ENCODE measurements around the gene CHTOP.

- TF ChIP-seq, protein P1, sequence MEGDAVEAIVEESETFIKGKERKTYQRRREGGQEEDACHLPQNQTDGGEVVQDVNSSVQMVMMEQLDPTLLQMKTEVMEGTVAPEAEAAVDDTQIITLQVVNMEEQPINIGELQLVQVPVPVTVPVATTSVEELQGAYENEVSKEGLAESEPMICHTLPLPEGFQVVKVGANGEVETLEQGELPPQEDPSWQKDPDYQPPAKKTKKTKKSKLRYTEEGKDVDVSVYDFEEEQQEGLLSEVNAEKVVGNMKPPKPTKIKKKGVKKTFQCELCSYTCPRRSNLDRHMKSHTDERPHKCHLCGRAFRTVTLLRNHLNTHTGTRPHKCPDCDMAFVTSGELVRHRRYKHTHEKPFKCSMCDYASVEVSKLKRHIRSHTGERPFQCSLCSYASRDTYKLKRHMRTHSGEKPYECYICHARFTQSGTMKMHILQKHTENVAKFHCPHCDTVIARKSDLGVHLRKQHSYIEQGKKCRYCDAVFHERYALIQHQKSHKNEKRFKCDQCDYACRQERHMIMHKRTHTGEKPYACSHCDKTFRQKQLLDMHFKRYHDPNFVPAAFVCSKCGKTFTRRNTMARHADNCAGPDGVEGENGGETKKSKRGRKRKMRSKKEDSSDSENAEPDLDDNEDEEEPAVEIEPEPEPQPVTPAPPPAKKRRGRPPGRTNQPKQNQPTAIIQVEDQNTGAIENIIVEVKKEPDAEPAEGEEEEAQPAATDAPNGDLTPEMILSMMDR (IDR thresholded peaks at IDR 0.05), result no peak
- TF ChIP-seq POLR2A (IDR thresholded peaks at IDR 0.05), result no peak
These were observed 2.4 kb downstream of the CHTOP start for GRCh38 chr1:153636312-153636711.

Data from right lobe of liver (tissue), 4 donors.